Stimulated activated CD8-positive, alpha-beta memory T cell treated with anti-CD3 and anti-CD28 coated beads, Interleukin-7, amount 100 ng/mL, for 4 hours (primary cell): ENCODE measurements around the gene RPP21.
"Not testable (repeated sequence)": the region's sequence is repeated elsewhere in the genome, so short reads cannot be mapped to it uniquely, and the experiment has no call there.

ENCODE experiments used
- DNase-seq, 2 donors: peaks; one replicate each; pipeline ENCODE4 v3.0.0-alpha.2; 2020; ENCODE audit warnings: low read depth in 2 of 2

RPP21 gene

DNA sequence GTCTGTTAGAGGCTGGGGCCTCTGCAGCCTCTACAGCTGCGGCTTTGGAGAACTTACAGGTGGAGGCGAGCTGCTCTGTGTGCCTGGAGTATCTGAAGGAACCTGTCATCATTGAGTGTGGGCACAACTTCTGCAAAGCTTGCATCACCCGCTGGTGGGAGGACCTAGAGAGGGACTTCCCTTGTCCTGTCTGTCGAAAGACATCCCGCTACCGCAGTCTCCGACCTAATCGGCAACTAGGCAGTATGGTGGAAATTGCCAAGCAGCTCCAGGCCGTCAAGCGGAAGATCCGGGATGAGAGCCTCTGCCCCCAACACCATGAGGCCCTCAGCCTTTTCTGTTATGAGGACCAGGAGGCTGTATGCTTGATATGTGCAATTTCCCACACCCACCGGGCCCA lies 15.6 kb upstream of the RPP21 start:
- no peak for DNase-seq

DNA sequence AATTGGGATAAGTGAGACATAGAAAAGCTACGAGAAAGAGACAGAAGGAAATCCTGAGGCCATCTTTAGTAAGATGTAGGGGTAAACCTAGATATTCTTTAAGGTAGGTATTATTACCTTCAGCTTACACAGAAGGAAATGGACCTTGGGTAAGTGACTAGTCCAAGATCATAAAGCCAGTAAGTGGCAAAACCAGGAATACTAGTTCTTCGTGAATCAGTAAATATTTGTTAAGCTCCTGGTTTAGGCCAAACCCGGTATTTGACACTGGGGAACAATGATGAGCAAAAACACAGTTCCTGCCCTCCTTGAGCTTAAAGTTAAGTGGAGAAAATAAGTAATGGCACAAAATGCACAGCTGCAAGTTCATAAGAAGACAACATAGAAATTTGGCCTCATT lies 13.0 kb upstream of the RPP21 start:
- DNase-seq: no peak

- DNase-seq: no peak
Measured at GRCh38 chr6:30334075-30334783, 10.7 kb upstream of the RPP21 start.

DNA sequence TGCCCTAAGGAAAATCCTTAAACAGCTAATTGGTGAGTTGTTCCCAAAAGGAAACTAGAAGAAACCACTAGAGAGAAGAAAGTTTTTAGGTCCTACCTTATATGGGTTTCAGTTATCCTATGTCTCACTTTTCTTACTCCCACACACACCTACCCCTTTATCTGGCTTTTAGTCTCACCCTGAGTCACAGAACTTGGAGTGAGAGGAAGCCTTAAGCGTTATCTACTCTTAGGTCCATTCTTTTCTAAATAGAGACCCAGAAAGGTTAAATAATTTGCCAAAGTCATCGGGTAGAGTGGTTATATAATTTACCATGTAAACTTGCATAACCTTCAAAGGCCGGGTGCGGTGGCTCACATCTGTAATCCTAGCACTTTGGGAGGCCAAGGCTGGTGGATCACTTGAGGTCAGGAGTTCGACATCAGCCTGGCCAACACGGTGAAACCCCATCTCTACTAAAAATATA lies 4.3 kb upstream of the RPP21 start:
- no peak for DNase-seq

GRCh38 chr6:30341218-30341617 lies 3.7 kb upstream of the RPP21 start:
- DNase-seq: no peak

GRCh38 chr6:30341728-30342127 lies 3.2 kb upstream of the RPP21 start:
- DNase-seq: no peak

DNA sequence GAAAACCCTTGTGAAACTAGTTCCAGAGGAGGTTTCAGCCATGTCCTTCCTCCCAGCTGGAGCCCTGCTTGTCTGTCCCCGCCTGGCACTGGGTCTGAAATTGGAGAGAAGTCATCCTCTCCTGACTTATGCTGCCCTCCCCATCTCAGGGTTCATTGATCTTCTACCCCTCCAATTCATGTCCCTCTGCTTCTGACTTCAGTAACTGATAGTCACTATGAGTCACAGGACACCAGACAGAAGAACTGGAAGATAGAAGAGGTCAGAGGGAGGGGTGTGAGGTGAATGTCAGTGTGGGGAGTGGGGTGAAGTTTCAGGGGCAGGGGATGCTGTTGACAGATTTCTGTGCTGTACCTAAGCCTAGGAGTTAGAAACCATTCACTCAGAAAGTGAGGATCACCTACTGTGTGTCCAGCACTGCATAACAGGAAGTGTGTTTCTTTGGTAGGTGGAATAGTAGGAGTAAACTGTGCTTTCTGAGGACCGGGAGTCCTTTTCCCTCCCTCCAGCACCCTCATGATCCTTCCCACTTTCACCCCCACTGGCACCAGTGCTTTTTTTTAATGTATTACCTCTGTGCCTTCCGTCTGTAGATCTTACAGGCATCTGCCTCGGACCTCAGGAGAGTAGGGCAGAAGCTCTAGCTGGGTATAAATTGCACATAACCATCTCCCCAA lies 627 bp upstream of the RPP21 start:
- no peak for DNase-seq

- DNase-seq: no peak
Measured at GRCh38 chr6:30345852-30346251, 896 bp downstream of the RPP21 start.

GRCh38 chr6:30348957-30349356 lies 4.0 kb downstream of the RPP21 start:
- no peak for DNase-seq

GRCh38 chr6:30349421-30350177 lies 4.6 kb downstream of the RPP21 start:
- DNase-seq: no peak

- no peak for DNase-seq
Measured at GRCh38 chr6:30350524-30350923, 5.6 kb downstream of the RPP21 start.

- DNase-seq: no peak
Measured at GRCh38 chr6:30352550-30352949, 7.6 kb downstream of the RPP21 start.

DNA sequence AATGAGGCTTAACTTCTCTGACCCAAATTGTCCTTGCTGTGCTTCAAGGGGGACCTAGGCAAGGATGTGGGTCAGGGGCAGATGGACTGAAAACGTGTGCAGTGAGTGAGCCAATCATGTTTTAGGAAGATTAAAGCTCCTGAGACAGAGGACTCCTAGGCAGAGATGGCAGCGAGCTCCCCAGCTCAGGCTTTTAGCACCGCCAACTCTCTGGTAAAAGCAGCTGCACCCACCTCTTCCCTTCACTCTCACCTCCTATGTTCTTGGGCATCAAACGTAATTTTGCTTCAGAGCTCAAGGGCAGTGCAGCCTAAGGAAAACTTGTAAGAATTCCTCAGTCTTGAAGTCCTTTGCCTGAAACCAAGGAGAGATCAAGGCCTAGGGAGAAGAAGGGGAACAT lies 10.3 kb downstream of the RPP21 start:
- no peak for DNase-seq

GRCh38 chr6:30356536-30356935 lies 11.6 kb downstream of the RPP21 start:
- no peak for DNase-seq

DNA sequence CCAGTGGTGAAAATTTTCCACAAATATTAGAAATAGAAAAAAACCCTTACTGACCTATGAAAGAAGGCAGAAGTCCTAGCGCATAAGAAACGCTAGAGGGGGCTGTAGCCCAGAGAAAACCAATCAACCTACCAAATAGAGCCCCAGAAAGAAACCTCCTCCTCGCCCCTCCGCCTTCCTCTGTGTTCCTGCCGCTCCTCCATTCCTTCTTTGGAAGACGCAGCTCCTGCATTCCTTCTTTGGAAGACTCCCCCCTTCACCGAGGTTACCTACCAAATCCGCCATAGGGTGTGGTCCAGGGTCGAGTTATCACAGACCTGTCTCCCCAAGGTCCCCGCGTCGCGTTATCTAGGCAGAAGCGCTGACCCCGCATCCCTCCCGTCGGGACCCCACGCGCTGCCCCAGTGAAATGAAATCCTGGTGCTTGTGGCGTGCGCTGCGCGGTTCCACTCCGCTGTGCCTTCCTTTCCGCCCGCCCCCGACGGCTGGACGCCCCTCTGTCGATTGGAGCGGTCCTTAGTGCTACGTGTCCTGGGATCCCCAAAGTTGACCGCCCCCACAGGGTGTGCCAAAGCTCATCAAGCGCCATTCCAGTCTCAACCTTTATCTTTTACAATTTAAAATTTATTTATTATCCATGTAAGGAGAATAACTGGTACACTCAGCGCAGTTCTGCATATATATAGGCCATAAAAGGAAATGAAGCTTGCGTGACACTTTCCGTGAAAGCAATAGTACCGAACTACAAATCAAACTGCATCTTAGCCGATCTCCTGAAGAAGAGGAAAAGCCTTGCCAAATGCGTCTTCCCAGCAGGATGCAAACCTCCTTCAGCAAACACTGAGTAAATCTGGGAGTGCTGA lies 13.0 kb downstream of the RPP21 start:
- DNase-seq: peak; percentile 17 to 33

DNA sequence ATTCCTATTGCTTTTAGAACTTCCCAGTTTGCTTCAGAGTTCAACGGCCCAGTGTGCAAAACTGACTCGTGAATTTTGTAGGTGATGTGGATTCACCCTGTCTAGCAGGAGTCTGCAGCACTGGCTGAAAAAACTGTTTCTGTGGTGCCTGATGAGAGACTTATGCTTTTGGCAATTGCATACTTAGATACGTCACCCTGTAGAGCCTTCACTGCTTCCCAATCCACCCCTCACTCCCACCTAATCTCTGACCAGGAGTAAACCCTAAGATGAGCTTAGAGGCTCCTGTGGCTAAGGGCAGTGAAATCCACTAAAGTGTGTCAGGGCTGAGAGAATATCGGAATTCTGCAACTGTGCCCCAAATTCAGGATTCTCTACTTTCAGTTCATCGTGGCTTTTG lies 14.3 kb downstream of the RPP21 start:
- DNase-seq: no peak

DNA sequence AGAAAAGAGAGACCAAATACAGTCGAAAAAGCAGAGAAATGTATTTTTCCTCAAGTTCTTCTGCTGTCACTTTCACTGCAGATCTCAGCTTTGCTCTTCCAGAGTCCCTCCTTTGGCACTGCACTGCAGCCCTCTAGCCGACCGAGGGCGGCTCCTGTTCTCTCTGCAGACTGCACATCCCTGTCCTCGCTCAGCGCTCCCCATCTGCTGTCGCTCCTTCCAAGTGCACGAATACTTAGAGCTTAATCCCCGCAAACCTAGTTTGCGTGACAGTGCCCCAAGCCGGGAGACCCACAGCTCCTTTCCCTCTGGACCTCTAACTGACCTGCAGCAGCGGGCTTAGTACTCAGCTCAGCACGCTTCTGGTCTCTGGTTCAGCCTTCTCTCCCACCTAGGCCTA lies 15.2 kb downstream of the RPP21 start:
- no peak for DNase-seq

DNA sequence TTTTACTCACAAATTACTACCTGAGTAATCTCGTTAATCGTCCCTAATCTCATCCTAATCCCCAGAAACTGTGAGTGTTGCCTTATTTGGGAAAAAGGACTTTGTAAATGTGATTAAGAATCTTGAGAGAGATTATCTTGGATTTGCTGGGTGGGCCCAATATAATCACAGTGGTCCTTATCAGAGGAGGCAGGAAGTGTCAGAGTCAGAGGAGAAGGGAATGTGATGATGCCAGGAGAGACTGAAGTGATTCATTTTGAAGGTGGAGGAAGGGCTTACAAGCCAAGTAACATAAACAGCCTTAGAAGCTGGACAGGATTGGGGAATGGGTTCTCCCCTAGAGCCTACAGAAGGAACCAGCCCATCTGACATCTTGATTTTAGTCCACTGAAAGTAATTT lies 16.7 kb downstream of the RPP21 start:
- no peak for DNase-seq

- no peak for DNase-seq
Measured at GRCh38 chr6:30363459-30363858, 18.5 kb downstream of the RPP21 start.

GRCh38 chr6:30364591-30364990 lies 19.6 kb downstream of the RPP21 start:
- DNase-seq: no peak

DNA sequence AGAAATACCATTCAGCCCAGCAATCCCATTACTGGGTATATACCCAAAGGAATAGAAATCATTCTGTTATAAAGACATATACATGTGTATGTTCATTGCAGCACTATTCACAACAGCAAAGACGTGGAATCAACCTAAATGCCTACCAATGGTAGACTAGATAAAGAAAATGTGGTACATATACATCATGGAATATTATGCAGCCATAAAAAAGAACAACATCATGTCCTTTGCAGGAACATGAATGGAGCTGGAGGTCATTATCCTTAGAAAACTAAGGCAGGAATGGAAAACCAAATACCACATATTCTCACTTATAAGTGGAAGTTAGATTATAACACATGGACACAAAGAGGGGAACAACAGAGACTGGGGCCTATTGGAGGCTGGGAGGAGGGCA lies 24.3 kb downstream of the RPP21 start:
- not testable (repeated sequence) for DNase-seq
